Breast epithelium (tissue), 3 donors: ENCODE data around the gene DSG2.

ENCODE experiments used
- CTCF ChIP-seq, 3 donors: fragments of 450-650 bp; IDR thresholded peaks; one replicate each; pipeline ENCODE4 v1.5.1; 2016 to 2017; ENCODE audit warnings: antibody characterized with exemption in 3 of 3, mild to moderate bottlenecking in 3 of 3, moderate library complexity in 3 of 3
- POLR2A ChIP-seq: fragments of 450-650 bp; IDR thresholded peaks from one replicate; pipeline ENCODE4 v1.6.1; 2016; ENCODE audit warnings: antibody characterized with exemption, mild to moderate bottlenecking, moderate library complexity
- POLR2AphosphoS5 ChIP-seq, 3 donors: sonication (generic); formaldehyde crosslinking; IDR thresholded peaks; one replicate each; pipeline ENCODE4 v1.6.1; 2017; ENCODE audit warnings: antibody characterized with exemption in 3 of 3

- TF ChIP-seq CTCF (IDR thresholded peaks at IDR 0.05): no peak
- no peak for TF ChIP-seq POLR2AphosphoS5 (IDR thresholded peaks at IDR 0.05)
- no peak for TF ChIP-seq POLR2A
Measured at GRCh38 chr18:31482051-31482450, 15.9 kb upstream of the DSG2 start.
